Spinal cord (tissue), 10 donors: ENCODE data around the gene CUL3. TPM values are rescaled to one million over a fixed set of nuclear protein-coding genes. Genes with fewer than 3 reads are reported as not detected.
"Not testable (repeated sequence)": the region's sequence is repeated elsewhere in the genome, so short reads cannot be mapped to it uniquely, and the experiment has no call there.

Source experiments
- DNase-seq, 6 donors: peaks; one replicate each; pipeline versions ENCODE4 v3.0.0 to v3.0.0-alpha.2; 2013 to 2015; ENCODE audit warnings: low spot score in 6 of 6, low read depth in 4 of 6
- H3K27ac ChIP-seq: one replicate; pipeline ENCODE4 v1.5.1; 2013; ENCODE audit warnings: low read depth, low read length, control low read depth
- H3K27me3 ChIP-seq: one replicate; pipeline ENCODE4 v1.6.1; 2013; ENCODE audit warnings: low read length; ENCODE audit not compliant: control insufficient read depth, insufficient read depth
- H3K36me3 ChIP-seq: one replicate; pipeline ENCODE4 v1.6.1; 2013; ENCODE audit warnings: low read length; ENCODE audit not compliant: control insufficient read depth, insufficient read depth
- H3K4me1 ChIP-seq: one replicate; pipeline ENCODE4 v1.6.1; 2013; ENCODE audit warnings: low read length; ENCODE audit not compliant: control insufficient read depth, insufficient read depth
- H3K4me3 ChIP-seq: one replicate; pipeline ENCODE4 v1.5.1; 2013; ENCODE audit warnings: low read depth, low read length, control low read depth
- H3K9me3 ChIP-seq: one replicate; pipeline ENCODE4 v1.6.1; 2013; ENCODE audit warnings: low read length; ENCODE audit not compliant: control insufficient read depth, insufficient read depth
- WGBS: methylation state at CpG from one replicate; pipeline ENCODE4 v1.1.5; 2013; ENCODE audit warnings: missing lambda C conversion rate; ENCODE audit not compliant: insufficient coverage; 5-methylcytosine and 5-hydroxymethylcytosine counted together
- polyA plus RNA-seq, 2 donors: library from polyadenylated mRNA; unstranded; fragments of 120-200 nt; gene quantifications; one replicate each; pipeline ENCODE4 v1.2.1, GENCODE V29; 2013; ENCODE audit not compliant: insufficient read length in 2 of 2
- total RNA-seq, 2 donors: library from RNA; depleted of rRNA in 1 of 2; stranded (reverse); fragments of 120-200 nt in 1 of 2; fragments of >200 nt in 1 of 2; gene quantifications; one replicate each; pipeline versions ENCODE4 v1.2.3 to v1.2.4, GENCODE V29; 2013 to 2014
- donor health status: healthy.

Gene CUL3
- total and polyA plus RNA-seq, 4 donors, result 92.0 to 113 (median 99.7) TPM

DNA sequence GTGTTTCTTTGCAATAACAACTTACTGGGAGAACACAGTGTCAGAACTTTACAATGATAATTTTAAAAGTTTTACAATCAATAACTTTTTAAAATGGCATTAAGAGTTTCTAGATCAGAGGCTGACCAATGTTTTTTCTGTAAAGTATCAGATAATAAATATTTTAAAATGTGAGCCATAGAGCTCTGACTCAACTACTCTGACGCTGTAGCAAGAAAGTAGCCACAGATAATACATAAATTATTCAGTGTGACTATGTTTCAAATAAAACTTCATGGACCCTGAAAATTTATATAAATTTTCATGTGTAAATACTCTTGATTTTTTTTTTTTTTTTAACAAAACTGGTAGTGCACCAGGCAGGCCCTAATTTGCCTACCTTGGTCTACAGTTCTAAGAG, 77.4 kb downstream of the CUL3 start:
- Histone ChIP-seq H3K9me3 (no peaks in the 10 kb centered on the region), H3K36me3 (peaks cover 13% of the 10 kb centered on the region), H3K4me3 (no peak overlapping the region), H3K27ac (no peak overlapping the region), H3K4me1 (no peaks in the 10 kb centered on the region), H3K27me3 (no peaks in the 10 kb centered on the region)
- DNase-seq, result no peak
- no CpG with 5 or more reads among the region's 1 CpG for WGBS

DNA sequence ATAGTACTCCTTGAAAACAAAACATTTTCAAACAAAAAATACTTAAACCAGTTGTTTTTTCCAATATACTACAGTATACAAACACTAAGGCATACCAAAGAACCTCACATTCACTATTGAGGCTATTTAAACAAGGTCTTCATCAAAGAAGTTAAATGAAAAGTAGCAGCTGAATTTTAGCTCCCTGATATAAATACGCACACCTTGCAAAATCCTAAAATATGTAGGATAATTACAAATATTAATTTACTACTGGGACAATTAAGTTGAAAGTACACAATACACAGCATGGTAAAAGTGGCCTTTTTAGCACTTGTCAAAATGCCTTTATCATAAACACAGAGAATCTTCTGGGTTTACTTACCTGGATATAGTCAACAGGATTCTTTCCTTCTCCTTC, 78.7 kb downstream of the CUL3 start:
- Histone ChIP-seq H3K27me3 (no peaks in the 10 kb centered on the region), H3K36me3 (peaks cover 13% of the 10 kb centered on the region), H3K4me1 (no peaks in the 10 kb centered on the region), H3K4me3 (no peak overlapping the region), H3K27ac (no peak overlapping the region), H3K9me3 (no peaks in the 10 kb centered on the region)
- no CpG with 5 or more reads among the region's 1 CpG for WGBS
- no peak for DNase-seq

GRCh38 chr2:224498991-224499390, 86.2 kb downstream of the CUL3 start:
- Histone ChIP-seq H3K4me3 (no peak overlapping the region), H3K27ac (no peak overlapping the region), H3K27me3 (no peaks in the 10 kb centered on the region), H3K9me3 (no peaks in the 10 kb centered on the region), H3K4me1 (no peaks in the 10 kb centered on the region), H3K36me3 (peaks cover 6% of the 10 kb centered on the region)
- no peak for DNase-seq
- 100% methylated on average over 1 of the region's 3 CpGs for WGBS

DNA sequence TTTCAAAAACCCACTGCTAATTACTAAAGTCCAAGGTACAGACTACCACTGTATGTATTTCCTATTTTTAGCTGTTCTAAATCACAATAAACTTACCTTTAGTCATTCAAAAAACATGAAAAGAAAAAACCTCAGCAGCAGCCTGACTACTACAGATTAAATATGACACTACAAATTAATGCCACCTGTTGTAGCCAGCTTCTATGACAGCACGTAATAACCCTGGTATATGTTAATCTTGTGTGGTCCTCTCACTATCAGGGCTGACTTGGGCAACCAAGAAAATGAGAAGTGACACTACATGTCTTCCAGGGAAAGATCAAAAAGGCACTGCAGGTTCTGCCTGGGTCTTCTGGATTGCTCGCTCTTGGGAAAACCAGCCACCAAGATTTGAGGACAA, 92.6 kb downstream of the CUL3 start:
- H3K4me1 ChIP-seq, result no peaks in the 10 kb centered on the region
- H3K9me3 ChIP-seq, result no peaks in the 10 kb centered on the region
- no peaks in the 10 kb centered on the region for H3K27me3 ChIP-seq
- no peak for DNase-seq
- H3K4me3 ChIP-seq, result no peak overlapping the region
- no peak overlapping the region for H3K27ac ChIP-seq
- H3K36me3 ChIP-seq, result peaks cover 8% of the 10 kb centered on the region
- 100% methylated on average over 2 of the region's 2 CpGs for WGBS

- H3K36me3 ChIP-seq, result peaks cover 13% of the 10 kb centered on the region
- not testable (repeated sequence) for H3K4me3 ChIP-seq, H3K27me3 ChIP-seq, H3K9me3 ChIP-seq, H3K4me1 ChIP-seq, H3K27ac ChIP-seq, DNase-seq
- WGBS, result no CpG with 5 or more reads among the region's 4 CpGs
These were observed 97.2 kb downstream of the CUL3 start for GRCh38 chr2:224487940-224488339.

DNA sequence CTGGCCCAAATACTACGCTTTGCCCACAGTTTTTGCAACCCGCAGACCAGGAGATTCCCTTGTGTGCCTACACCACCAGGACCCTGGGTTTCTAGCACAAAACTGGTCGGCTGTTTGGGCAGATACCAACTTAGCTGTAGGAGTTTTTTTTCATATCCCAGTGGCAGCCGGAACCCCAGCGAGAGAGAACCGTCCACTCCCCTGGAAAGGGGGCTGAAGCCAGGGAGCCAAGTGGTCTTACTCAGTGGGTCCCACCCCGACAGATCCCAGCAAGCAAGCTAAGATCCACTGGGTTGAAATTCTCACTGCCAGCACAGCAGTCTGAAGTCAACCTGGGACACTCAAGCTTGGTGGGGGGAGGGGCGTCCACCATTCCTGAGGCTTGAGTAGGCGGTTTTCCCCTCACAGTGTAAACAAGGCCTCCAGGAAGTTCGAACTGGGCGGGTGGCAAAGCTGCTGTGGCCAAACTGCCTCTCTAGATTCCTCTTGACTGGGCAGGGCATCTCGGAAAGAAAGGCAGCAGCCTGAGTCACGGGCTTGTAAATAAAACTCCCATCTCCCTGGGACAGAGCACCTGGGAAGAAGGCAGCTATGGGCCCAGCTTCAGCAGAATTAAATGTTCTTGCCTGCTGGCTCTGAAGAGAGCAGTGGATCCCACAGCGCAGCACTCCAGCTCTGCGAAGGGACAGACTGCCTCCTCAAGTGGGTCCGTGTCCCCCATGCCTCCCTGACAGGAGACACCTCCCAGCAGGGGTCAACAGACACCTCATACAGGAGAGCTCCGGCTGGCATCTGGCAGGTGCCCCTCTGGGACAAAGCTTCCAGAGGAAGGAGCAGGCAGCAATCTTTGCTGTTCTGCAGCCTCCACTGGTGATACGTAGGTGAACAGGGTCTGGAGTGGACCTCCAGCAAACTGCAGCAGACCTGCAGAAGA, 99.8 kb downstream of the CUL3 start:
- DNase-seq, H3K27me3 ChIP-seq, H3K27ac ChIP-seq, H3K9me3 ChIP-seq, H3K4me1 ChIP-seq, H3K4me3 ChIP-seq: not testable (repeated sequence)
- peaks cover 13% of the 10 kb centered on the region for H3K36me3 ChIP-seq
- 77% methylated on average over 15 of the region's 18 CpGs for WGBS

GRCh38 chr2:224479826-224480225, 105.3 kb downstream of the CUL3 start:
- H3K36me3 ChIP-seq, result peaks cover 11% of the 10 kb centered on the region

DNA sequence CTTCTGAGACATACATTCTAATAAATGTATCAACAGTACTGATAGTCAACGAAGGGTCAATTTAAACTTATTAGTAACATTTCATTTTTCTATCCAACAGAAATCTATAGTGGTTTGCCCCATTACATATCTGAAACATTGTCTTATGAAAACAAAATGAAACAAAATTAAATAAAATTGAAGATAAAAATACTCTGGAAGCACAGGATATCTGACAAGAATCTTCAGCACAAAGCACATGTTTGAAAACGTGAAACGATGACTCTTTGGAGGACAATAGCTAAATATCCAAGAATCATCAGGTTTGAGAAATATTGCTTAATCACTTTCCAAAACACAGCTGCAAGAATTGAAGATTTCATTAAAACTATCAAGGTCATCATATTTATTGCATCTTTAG, 112.3 kb downstream of the CUL3 start:
- no peak overlapping the region for H3K4me3 ChIP-seq
- no peak overlapping the region for H3K27ac ChIP-seq
- no CpG with 5 or more reads among the region's 3 CpGs for WGBS
- H3K4me1 ChIP-seq, result no peaks in the 10 kb centered on the region
- peaks cover 9% of the 10 kb centered on the region for H3K36me3 ChIP-seq
- H3K9me3 ChIP-seq, result no peaks in the 10 kb centered on the region
- DNase-seq, result no peak
- no peaks in the 10 kb centered on the region for H3K27me3 ChIP-seq

More at GRCh38 chr2:224479826-224480225, 105.3 kb downstream of the CUL3 start:
- Histone ChIP-seq H3K27me3 (no peaks in the 10 kb centered on the region), H3K27ac (no peak overlapping the region), H3K4me1 (no peaks in the 10 kb centered on the region), H3K4me3 (no peak overlapping the region), H3K9me3 (no peaks in the 10 kb centered on the region)
- no CpG with 5 or more reads among the region's 2 CpGs for WGBS
- DNase-seq, result no peak

- H3K27me3 ChIP-seq, result no peaks in the 10 kb centered on the region
- H3K4me1 ChIP-seq, result no peaks in the 10 kb centered on the region
- H3K9me3 ChIP-seq, result no peaks in the 10 kb centered on the region
- no CpG with 5 or more reads among the region's 3 CpGs for WGBS
- no peak overlapping the region for H3K27ac ChIP-seq
- H3K36me3 ChIP-seq, result peaks cover 9% of the 10 kb centered on the region
- DNase-seq, result no peak
- no peak overlapping the region for H3K4me3 ChIP-seq
These were observed 113.0 kb downstream of the CUL3 start for GRCh38 chr2:224472137-224472536.

- no peak for DNase-seq
- H3K9me3 ChIP-seq, result no peaks in the 10 kb centered on the region
- WGBS, result 90% methylated on average over 3 of the region's 9 CpGs
- H3K27ac ChIP-seq, result no peak overlapping the region
- H3K4me1 ChIP-seq, result no peaks in the 10 kb centered on the region
- H3K27me3 ChIP-seq, result no peaks in the 10 kb centered on the region
- H3K36me3 ChIP-seq, result no peaks in the 10 kb centered on the region
- no peak overlapping the region for H3K4me3 ChIP-seq
These were observed 115.7 kb downstream of the CUL3 start for GRCh38 chr2:224469374-224469964.
